Testis (tissue), 3 donors: Measurements from ENCODE around the gene GPATCH2. TPM values are rescaled to one million over a fixed set of nuclear protein-coding genes. Genes with fewer than 3 reads are reported as not detected.
"Not testable (repeated sequence)": the region's sequence is repeated elsewhere in the genome, so short reads cannot be mapped to it uniquely, and the experiment has no call there.

ENCODE experiments used
- DNase-seq: peaks from one replicate; pipeline ENCODE4 v3.0.0-alpha.2; 2019
- H3K27ac ChIP-seq, 2 donors: fragments of 200-600 bp; sonication (generic); one replicate each; pipeline ENCODE4 v1.5.1; 2019
- H3K27me3 ChIP-seq: fragments of 200-600 bp; sonication (generic); one replicate; pipeline ENCODE4 v1.5.1; 2019
- H3K36me3 ChIP-seq: fragments of 200-600 bp; sonication (generic); one replicate; pipeline ENCODE4 v1.5.1; 2017; ENCODE audit warnings: low read depth; ENCODE audit errors: missing control alignments
- H3K4me1 ChIP-seq: fragments of 200-600 bp; sonication (generic); one replicate; pipeline ENCODE4 v1.5.1; 2019
- H3K4me3 ChIP-seq, 2 donors: fragments of 200-600 bp; sonication (generic); one replicate each; pipeline ENCODE4 v1.5.1; 2017 to 2019
- H3K9me3 ChIP-seq: fragments of 200-600 bp; sonication (generic); one replicate; pipeline ENCODE4 v1.5.1; 2017
- POLR2A ChIP-seq: fragments of 450-650 bp; IDR thresholded peaks from one replicate; pipeline ENCODE4 v1.6.1; 2017; ENCODE audit warnings: antibody characterized with exemption, mild to moderate bottlenecking, moderate library complexity
- WGBS, 2 donors: methylation state at CpG; one replicate each; pipeline ENCODE4 v1.1.5; 2018; 5-methylcytosine and 5-hydroxymethylcytosine counted together
- intact Hi-C: fragments of 100-400 bp; cut with DNase I; formaldehyde crosslinking; loops from one replicate; pipeline ENCODE4 v1.15.1; 2023; ENCODE audit warnings: low total_unique reads
- polyA plus RNA-seq: library from polyadenylated mRNA; stranded (reverse); fragments of 350-450 nt; fragmentation: Illumina TruSeq; extraction: RNeasy Lipid Tissue Mini Kit (QIAGEN cat#74804); gene quantifications from one replicate; pipeline ENCODE4 v1.2.3, GENCODE V29; 2014; ENCODE audit warnings: low read depth, low replicate concordance; ENCODE audit not compliant: insufficient read depth
- total RNA-seq, 2 donors: library from RNA; depleted of rRNA; stranded (reverse); fragments of >200 nt; gene quantifications; one replicate each; pipeline ENCODE4 v1.2.3, GENCODE V29; 2016
- TF ChIP-seq, protein P1 (sequence below), 3 experiments: fragments of 450-650 bp in 2 of 3; fragments of 200-600 bp in 1 of 3; sonication (generic) in 1 of 3; IDR thresholded peaks; one replicate each; pipeline ENCODE4 v1.5.1; 2016 to 2019; ENCODE audit warnings: antibody characterized with exemption in 3 of 3, mild to moderate bottlenecking in 2 of 3, moderate library complexity in 1 of 3

Gene GPATCH2
- total and polyA plus RNA-seq, 3 donors from 2014 or later, result 14.1 to 31.0 (median 20.6) TPM

GRCh38 chr1:217388522-217389065, 242.3 kb downstream of the GPATCH2 start:
- no peaks in the 10 kb centered on the region for H3K9me3 ChIP-seq
- H3K4me3 ChIP-seq, result no peak overlapping the region
- no peak for DNase-seq
- intact Hi-C loops, result no loop called here
- no peaks in the 10 kb centered on the region for H3K27me3 ChIP-seq
- TF ChIP-seq, protein P1, sequence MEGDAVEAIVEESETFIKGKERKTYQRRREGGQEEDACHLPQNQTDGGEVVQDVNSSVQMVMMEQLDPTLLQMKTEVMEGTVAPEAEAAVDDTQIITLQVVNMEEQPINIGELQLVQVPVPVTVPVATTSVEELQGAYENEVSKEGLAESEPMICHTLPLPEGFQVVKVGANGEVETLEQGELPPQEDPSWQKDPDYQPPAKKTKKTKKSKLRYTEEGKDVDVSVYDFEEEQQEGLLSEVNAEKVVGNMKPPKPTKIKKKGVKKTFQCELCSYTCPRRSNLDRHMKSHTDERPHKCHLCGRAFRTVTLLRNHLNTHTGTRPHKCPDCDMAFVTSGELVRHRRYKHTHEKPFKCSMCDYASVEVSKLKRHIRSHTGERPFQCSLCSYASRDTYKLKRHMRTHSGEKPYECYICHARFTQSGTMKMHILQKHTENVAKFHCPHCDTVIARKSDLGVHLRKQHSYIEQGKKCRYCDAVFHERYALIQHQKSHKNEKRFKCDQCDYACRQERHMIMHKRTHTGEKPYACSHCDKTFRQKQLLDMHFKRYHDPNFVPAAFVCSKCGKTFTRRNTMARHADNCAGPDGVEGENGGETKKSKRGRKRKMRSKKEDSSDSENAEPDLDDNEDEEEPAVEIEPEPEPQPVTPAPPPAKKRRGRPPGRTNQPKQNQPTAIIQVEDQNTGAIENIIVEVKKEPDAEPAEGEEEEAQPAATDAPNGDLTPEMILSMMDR (IDR thresholded peaks at IDR 0.05), result no peak
- no peak for TF ChIP-seq POLR2A
- H3K27ac ChIP-seq, result no peak overlapping the region
- no peaks in the 10 kb centered on the region for H3K4me1 ChIP-seq
- 54 to 56% methylated on average over 9 of the region's 9 CpGs for WGBS, 2 donors
- H3K36me3 ChIP-seq, result no peaks in the 10 kb centered on the region

GRCh38 chr1:217381773-217382172, 249.1 kb downstream of the GPATCH2 start:
- intact Hi-C loops, H3K4me3 ChIP-seq, DNase-seq: not testable (repeated sequence)

GRCh38 chr1:217379804-217380203, 251.1 kb downstream of the GPATCH2 start:
- DNase-seq, H3K27me3 ChIP-seq, H3K27ac ChIP-seq, H3K9me3 ChIP-seq, H3K4me3 ChIP-seq, H3K4me1 ChIP-seq, H3K36me3 ChIP-seq, intact Hi-C loops: not testable (repeated sequence)
- WGBS, 2 donors, result 84 to 87% methylated on average over 5 of the region's 5 CpGs

More at GRCh38 chr1:217381773-217382172, 249.1 kb downstream of the GPATCH2 start:
- not testable (repeated sequence) for H3K27ac ChIP-seq, H3K4me1 ChIP-seq, H3K9me3 ChIP-seq, H3K27me3 ChIP-seq, H3K36me3 ChIP-seq
- 32 to 41% methylated on average over 2 of the region's 2 CpGs for WGBS, 2 donors

DNA sequence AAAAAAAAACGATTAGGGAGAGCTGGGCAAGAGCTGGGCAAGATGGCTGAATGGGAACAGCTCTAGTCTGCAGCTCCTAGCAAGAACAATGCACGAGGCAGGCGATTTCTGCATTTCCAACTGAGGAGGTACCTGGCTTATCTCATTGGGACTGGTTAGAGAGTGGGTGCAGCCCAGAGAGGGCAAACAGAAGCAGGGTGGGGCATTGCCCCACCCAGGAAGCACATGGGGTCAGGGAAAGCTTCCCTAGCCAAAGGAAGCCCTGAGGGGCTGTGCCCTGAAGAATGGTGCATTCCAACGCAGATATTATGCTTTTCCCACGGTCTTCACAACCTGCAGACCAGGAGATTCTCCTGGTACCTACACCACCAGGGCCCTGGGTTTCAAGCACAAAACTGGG, 251.6 kb downstream of the GPATCH2 start:
- no peak for TF ChIP-seq POLR2A
- TF ChIP-seq, protein P1 (IDR thresholded peaks at IDR 0.05), result no peak
- no peaks in the 10 kb centered on the region for H3K9me3 ChIP-seq
- H3K4me3 ChIP-seq, result no peak overlapping the region
- H3K4me1 ChIP-seq, result no peaks in the 10 kb centered on the region
- H3K27me3 ChIP-seq, result no peaks in the 10 kb centered on the region
- no peak for DNase-seq
- H3K36me3 ChIP-seq, result no peaks in the 10 kb centered on the region
- intact Hi-C loops, result no loop called here
- 72 to 86% methylated on average over 4 to 5 of the region's 5 CpGs for WGBS, 2 donors
- H3K27ac ChIP-seq, result no peak overlapping the region

Other genes starting within 250 kb of the GPATCH2 start
- gene SPATA17, start 254 bp upstream of the GPATCH2 start, total RNA-seq, result 10 to 100 TPM; 28.8 to 36.5 TPM
- gene SPATA17, start 254 bp upstream of the GPATCH2 start, polyA plus RNA-seq, result 168 TPM